IMR-90 (cell line): ENCODE data around the gene CCNO. TPM values are rescaled to one million over a fixed set of nuclear protein-coding genes. Genes with fewer than 3 reads are reported as not detected.

Experiments
- ATAC-seq: fragments of 200-7000 bp; cut with Tn5 transposase; 2 replicates; pipeline ENCODE4 v1.9.1; 2020; ENCODE audit warnings: low read depth, mild to moderate bottlenecking, moderate library complexity
- BruUV-seq: library from RNA; stranded (reverse); fragments of 400-500 nt; replicated peaks from 2 replicates; lab custom pipeline; 2021; lab: Mats Ljungman, UMichigan
- CTCF ChIA-PET: fragments of 300-600 bp; formaldehyde crosslinking; extraction: SDS; loops from one replicate; lab custom pipeline; 2021; ENCODE audit warnings: antibody characterized with exemption; lab: Yijun Ruan, JAX
- POLR2A ChIA-PET: fragments of 300-600 bp; sonication (Branson Sonifier 250); formaldehyde crosslinking; loops from one replicate; lab custom pipeline; 2022; ENCODE audit warnings: antibody characterized with exemption; ENCODE audit not compliant: unreplicated experiment; lab: Charles Lee
- DNase-seq: peaks from one replicate; pipeline ENCODE4 v3.0.0; 2013
- H2AFZ ChIP-seq: replicated peaks from 2 replicates; pipeline ENCODE3; 2013; ENCODE audit warnings: low read length, mild to moderate bottlenecking; ENCODE audit not compliant: poor library complexity
- H2AK5ac ChIP-seq: 2 replicates; pipeline ENCODE4 v1.6.1; 2013; ENCODE audit warnings: low read depth, low read length, inconsistent platforms
- H2AK9ac ChIP-seq: replicated peaks from 2 replicates; pipeline ENCODE3; 2013; ENCODE audit warnings: mild to moderate bottlenecking, low read depth, low read length, moderate library complexity; ENCODE audit not compliant: poor library complexity
- H2BK120ac ChIP-seq: 2 replicates; pipeline ENCODE4 v1.6.1; 2013; ENCODE audit warnings: low read depth, low read length, inconsistent platforms
- H2BK15ac ChIP-seq: 3 replicates; pipeline ENCODE4 v1.6.1; 2013; ENCODE audit warnings: low read depth, low read length, inconsistent platforms
- H2BK20ac ChIP-seq: 2 replicates; pipeline ENCODE4 v1.6.1; 2013; ENCODE audit warnings: low read depth, mild to moderate bottlenecking, inconsistent platforms, low read length, moderate library complexity
- H2BK5ac ChIP-seq: 2 replicates; pipeline ENCODE4 v1.6.1; 2013; ENCODE audit warnings: mild to moderate bottlenecking, low read depth, low read length, inconsistent platforms; ENCODE audit not compliant: poor library complexity, severe bottlenecking
- H3K14ac ChIP-seq: replicated peaks from 2 replicates; pipeline ENCODE4 v1.6.1; 2013; ENCODE audit warnings: low read depth, low read length, inconsistent platforms
- H3K18ac ChIP-seq: 2 replicates; pipeline ENCODE4 v1.6.1; 2013; ENCODE audit warnings: low read depth, low read length, control low read depth
- H3K23ac ChIP-seq: 2 replicates; pipeline ENCODE4 v1.6.1; 2013; ENCODE audit warnings: low read depth, low read length, inconsistent platforms
- H3K27ac ChIP-seq: 2 replicates; pipeline ENCODE4 v1.5.1; 2013; ENCODE audit warnings: mild to moderate bottlenecking, control low read depth, low read length; ENCODE audit not compliant: insufficient read depth
- H3K27me3 ChIP-seq: 2 replicates; pipeline ENCODE4 v1.6.1; 2013; ENCODE audit warnings: low read length; ENCODE audit not compliant: control insufficient read depth, insufficient read depth
- H3K36me3 ChIP-seq: 2 replicates; pipeline ENCODE4 v1.6.1; 2013; ENCODE audit warnings: low read length, mixed read lengths; ENCODE audit not compliant: control insufficient read depth, insufficient read depth
- H3K4ac ChIP-seq: 2 replicates; pipeline ENCODE4 v1.6.1; 2013; ENCODE audit warnings: low read depth, low read length, inconsistent platforms
- H3K4me1 ChIP-seq: 2 replicates; pipeline ENCODE4 v1.6.1; 2013; ENCODE audit warnings: low read length, mixed read lengths; ENCODE audit not compliant: control insufficient read depth, insufficient read depth
- H3K4me2 ChIP-seq: 2 replicates; pipeline ENCODE4 v1.6.1; 2013; ENCODE audit warnings: low read depth, mild to moderate bottlenecking, control low read depth, low read length, moderate library complexity
- H3K4me3 ChIP-seq: 2 replicates; pipeline ENCODE4 v1.5.1; 2013; ENCODE audit warnings: low read depth, mild to moderate bottlenecking, control low read depth, low read length, moderate library complexity; ENCODE audit not compliant: insufficient read depth
- H3K56ac ChIP-seq: 2 replicates; pipeline ENCODE4 v1.6.1; 2013; ENCODE audit warnings: low read length, inconsistent platforms; ENCODE audit not compliant: insufficient read depth; ENCODE audit errors: extremely low read depth
- H3K79me1 ChIP-seq, 2 experiments: 2 replicates each; pipeline ENCODE4 v1.6.1; 2013; ENCODE audit warnings: low read length in 2 of 2, inconsistent platforms in 1 of 2, low read depth in 1 of 2
- H3K9ac ChIP-seq: 2 replicates; pipeline ENCODE4 v1.6.1; 2013; ENCODE audit warnings: low read depth, low read length, control low read depth
- H3K9me1 ChIP-seq: 2 replicates; pipeline ENCODE4 v1.6.1; 2013; ENCODE audit warnings: low read length, inconsistent platforms; ENCODE audit not compliant: insufficient read depth
- H3K9me3 ChIP-seq: 2 replicates; pipeline ENCODE4 v1.6.1; 2013; ENCODE audit warnings: low read length; ENCODE audit not compliant: control insufficient read depth, insufficient read depth
- H4K20me1 ChIP-seq: 2 replicates; pipeline ENCODE4 v1.6.1; 2013; ENCODE audit warnings: low read length, inconsistent platforms; ENCODE audit not compliant: insufficient read depth
- H4K5ac ChIP-seq: 2 replicates; pipeline ENCODE4 v1.6.1; 2013; ENCODE audit warnings: mild to moderate bottlenecking, low read depth, low read length, control low read depth
- H4K8ac ChIP-seq, 2 experiments: 2 replicates each; pipeline ENCODE4 v1.6.1; 2013; ENCODE audit warnings: low read depth in 2 of 2, low read length in 2 of 2, control low read depth in 1 of 2, inconsistent platforms in 1 of 2
- H4K91ac ChIP-seq: 2 replicates; pipeline ENCODE4 v1.6.1; 2013; ENCODE audit warnings: low read depth, low read length, inconsistent platforms; ENCODE audit not compliant: insufficient read depth
- BHLHE40 ChIP-seq: fragments of 150-350 bp; IDR thresholded peaks from 2 replicates; pipeline ENCODE4 v1.6.1; 2016; ENCODE audit warnings: mild to moderate bottlenecking, low read depth, low read length
- CEBPB ChIP-seq: IDR thresholded peaks from 2 replicates; pipeline ENCODE4 v1.6.1; 2012; ENCODE audit warnings: low read depth, low read length, improper control_type of control experiment
- CHD1 ChIP-seq: IDR thresholded peaks from 2 replicates; pipeline ENCODE4 v1.6.1; 2012; ENCODE audit warnings: low read depth, low read length, improper control_type of control experiment
- CTCF ChIP-seq: conservative IDR thresholded peaks from 2 replicates; pipeline ENCODE4 v1.5.1; 2012; ENCODE audit warnings: mild to moderate bottlenecking, low read depth, low read length, improper control_type of control experiment
- ELK1 ChIP-seq: fragments of 150-350 bp; IDR thresholded peaks from 2 replicates; pipeline ENCODE4 v1.6.1; 2016; ENCODE audit warnings: low read depth, mild to moderate bottlenecking, low read length, moderate library complexity, borderline replicate concordance
- FOS ChIP-seq: fragments of 150-350 bp; IDR thresholded peaks from 2 replicates; pipeline ENCODE4 v1.6.1; 2016; ENCODE audit warnings: low read depth, low read length
- MXI1 ChIP-seq: IDR thresholded peaks from 2 replicates; pipeline ENCODE4 v1.6.1; 2012; ENCODE audit warnings: low read depth, mild to moderate bottlenecking, low read length, moderate library complexity, borderline replicate concordance
- POLR2A ChIP-seq: IDR thresholded peaks from 2 replicates; pipeline ENCODE4 v1.6.1; 2012; ENCODE audit warnings: mild to moderate bottlenecking, low read depth, low read length
- RAD21 ChIP-seq: IDR thresholded peaks from 2 replicates; pipeline ENCODE4 v1.6.1; 2012; ENCODE audit warnings: low read length, improper control_type of control experiment
- RCOR1 ChIP-seq: IDR thresholded peaks from 2 replicates; pipeline ENCODE4 v1.6.1; 2012; ENCODE audit warnings: mild to moderate bottlenecking, low read length, improper control_type of control experiment; ENCODE audit not compliant: insufficient replicate concordance
- RFX5 ChIP-seq: IDR thresholded peaks from 2 replicates; pipeline ENCODE4 v1.8.0; 2012; ENCODE audit warnings: low read depth, mild to moderate bottlenecking, low read length, moderate library complexity
- USF2 ChIP-seq: fragments of 150-350 bp; IDR thresholded peaks from 2 replicates; pipeline ENCODE4 v1.6.1; 2017; ENCODE audit warnings: mild to moderate bottlenecking, antibody characterized with exemption, low read length, low read depth
- WGBS, 2 experiments: methylation state at CpG; one replicate each; pipeline versions ENCODE4 v1.1.5 to v1.1.7; 2013; ENCODE audit warnings: missing lambda C conversion rate in 2 of 2; ENCODE audit not compliant: insufficient read length in 1 of 2; ENCODE audit errors: extremely low coverage in 2 of 2; 5-methylcytosine and 5-hydroxymethylcytosine counted together
- dilution Hi-C: fragments of 300-500 bp; cut with HindIII; formaldehyde crosslinking; loops from one replicate; pipeline ENCODE4 v1.14.3; 2018; ENCODE audit warnings: low sequenced_read_pairs; ENCODE audit not compliant: unreplicated experiment
- in situ Hi-C: fragments of 300-500 bp; cut with MboI; formaldehyde crosslinking; loops from 3 replicates; pipeline ENCODE4 v1.14.3; 2019; ENCODE audit warnings: low sequenced_read_pairs, inconsistent platforms, mixed read lengths
- intact Hi-C: fragments of 100-400 bp; cut with micrococcal nuclease; formaldehyde crosslinking; loops from 2 replicates; pipeline ENCODE4 v1.10.0; 2022
- polyA plus RNA-seq, 3 experiments: library from polyadenylated mRNA; depleted of rRNA; stranded (reverse); fragments of >200 nt; gene quantifications; 2 replicates each; pipeline ENCODE4 v1.2.3, GENCODE V29; 2012; ENCODE audit warnings: low replicate concordance in 1 of 3
- total RNA-seq: library from RNA; depleted of rRNA; stranded (reverse); fragments of >200 nt; gene quantifications from 2 replicates; pipeline ENCODE4 v1.2.3, GENCODE V29; 2012

Gene CCNO
- total and polyA plus RNA-seq, 2 of the 4 experiments (the other 2 are of a cell fraction), result 0.09 TPM; not detected in 1

GRCh38 chr5:55226934-55227663, 6.3 kb downstream of the CCNO start, which contains the start of gene MCIDAS:
Gene MCIDAS (minus strand): TSS chr5:55227315. CDS start chr5:55227138, 177 bp downstream.
- ChIA-PET CTCF (interaction anchor here (1.8 kb wide), 1 partner anchor 11 kb away, joined by 5 read pairs; no protein-coding TSS in a partner anchor), POLR2A (no interaction called here)
- Histone ChIP-seq H3K36me3 (no peaks in the 10 kb centered on the region), H3K9me1 (no peaks in the 10 kb centered on the region), H3K9me3 (peaks cover 9% of the 10 kb centered on the region), H3K4me3 (peak within 1 kb of the TSS; percentile 38), H3K27me3 (peaks cover 97% of the 10 kb centered on the region), H4K8ac (no peak within 1 kb of the TSS), H2BK5ac (no peak within 1 kb of the TSS), H3K23ac (peak within 1 kb of the TSS; percentile 42), H3K56ac (no peak within 1 kb of the TSS), H2BK15ac (no peak within 1 kb of the TSS), H3K14ac (no peak within 1 kb of the TSS), H4K20me1 (peaks cover 34% of the 10 kb centered on the region; the same call in 1 of the 2 replicates), H2AK9ac (no peak within 1 kb of the TSS), H2AFZ (peak within 1 kb of the TSS; percentile 77), H3K4ac (no peak within 1 kb of the TSS), H4K5ac (no peak within 1 kb of the TSS), H3K18ac (no peak within 1 kb of the TSS), H3K4me2 (peak within 1 kb of the TSS; percentile 84), H2BK120ac (no peak within 1 kb of the TSS), H3K79me1 (no peaks in the 10 kb centered on the region), H3K4me1 (no peaks in the 10 kb centered on the region), H3K9ac (no peak within 1 kb of the TSS), H2AK5ac (no peak within 1 kb of the TSS), H2BK20ac (no peak within 1 kb of the TSS), H3K27ac (no peak within 1 kb of the TSS), H4K91ac (no peak within 1 kb of the TSS)
- no TSS peak for BruUV-seq
- dilution Hi-C loops (no loop called here), intact Hi-C loops (no loop called here), in situ Hi-C loops (no loop called here)
- TF ChIP-seq RAD21, result no peak
- no peak for TF ChIP-seq CTCF
- TF ChIP-seq USF2, result no peak
- TF ChIP-seq POLR2A, result no peak
- TF ChIP-seq BHLHE40, result no peak
- TF ChIP-seq MXI1, result no peak
- no peak for TF ChIP-seq ELK1
- no peak for TF ChIP-seq CEBPB
- no peak for TF ChIP-seq CHD1
- TF ChIP-seq FOS, result no peak
- TF ChIP-seq RFX5, result no peak
- no peak for TF ChIP-seq RCOR1
- ATAC-seq (peak; percentile 28), DNase-seq (peak; percentile 6)
- WGBS, 2 experiments, result 2% methylated on average over 9 of the region's 80 CpGs; no CpG with 5 or more reads in 1 of the 2 experiments
